Neuronal stem cell (in vitro differentiated cells): ENCODE data around the gene SH3BP2.

Experiments used
- DNase-seq: peaks from one replicate; pipeline ENCODE4 v3.0.0-alpha.2; 2013; ENCODE audit warnings: low spot score
- H2AFZ ChIP-seq: one replicate; pipeline ENCODE4 v1.6.1; 2013; ENCODE audit warnings: mild to moderate bottlenecking, low read length, inconsistent platforms
- H2AK5ac ChIP-seq: 2 replicates; pipeline ENCODE4 v1.6.1; 2013; ENCODE audit warnings: low read depth, mild to moderate bottlenecking, inconsistent platforms, low read length, moderate library complexity, mixed read lengths
- H2BK120ac ChIP-seq: 2 replicates; pipeline ENCODE4 v1.6.1; 2013; ENCODE audit warnings: low read depth, mild to moderate bottlenecking, inconsistent platforms, low read length, moderate library complexity, mixed read lengths
- H2BK12ac ChIP-seq: one replicate; pipeline ENCODE4 v1.6.1; 2013; ENCODE audit warnings: low read length, inconsistent platforms
- H2BK15ac ChIP-seq: 2 replicates; pipeline ENCODE4 v1.6.1; 2013; ENCODE audit warnings: mild to moderate bottlenecking, low read length, inconsistent platforms, mixed read lengths
- H2BK5ac ChIP-seq: one replicate; pipeline ENCODE4 v1.6.1; 2013; ENCODE audit warnings: inconsistent platforms, mild to moderate bottlenecking, low read length, moderate library complexity
- H3K14ac ChIP-seq: one replicate; pipeline ENCODE4 v1.6.1; 2013; ENCODE audit warnings: low read length, inconsistent platforms
- H3K18ac ChIP-seq: 2 replicates; pipeline ENCODE4 v1.6.1; 2013; ENCODE audit warnings: low read length, inconsistent platforms
- H3K23ac ChIP-seq: 2 replicates; pipeline ENCODE4 v1.6.1; 2013; ENCODE audit warnings: low read depth, mild to moderate bottlenecking, mixed read lengths, low read length, inconsistent platforms; ENCODE audit not compliant: poor library complexity
- H3K27ac ChIP-seq: replicated peaks from 3 replicates; pipeline ENCODE4 v1.5.1; 2013; ENCODE audit warnings: low read length, inconsistent platforms
- H3K27me3 ChIP-seq, 3 experiments: 2 replicates each; pipeline ENCODE4 v1.6.1; 2013; ENCODE audit warnings: low read length in 3 of 3, mild to moderate bottlenecking in 2 of 3, inconsistent platforms in 1 of 3, low read depth in 1 of 3, mixed read lengths in 1 of 3, moderate library complexity in 1 of 3; ENCODE audit not compliant: control insufficient read depth in 3 of 3, insufficient read depth in 3 of 3
- H3K36me3 ChIP-seq, 2 donors: replicated peaks in 1 of 2; 2 replicates each; pipeline ENCODE4 v1.6.1; 2013; ENCODE audit warnings: low read length in 2 of 2; ENCODE audit not compliant: control insufficient read depth in 2 of 2, insufficient read depth in 2 of 2
- H3K4ac ChIP-seq: 2 replicates; pipeline ENCODE4 v1.6.1; 2013; ENCODE audit warnings: inconsistent platforms, mild to moderate bottlenecking, low read length, moderate library complexity
- H3K4me1 ChIP-seq, 2 donors: 1 replicate in 1 of 2; 2 replicates in 1 of 2; pipeline ENCODE4 v1.6.1; 2013; ENCODE audit warnings: low read length in 2 of 2, low read depth in 1 of 2; ENCODE audit not compliant: control insufficient read depth in 2 of 2, insufficient read depth in 1 of 2
- H3K4me2 ChIP-seq: one replicate; pipeline ENCODE4 v1.6.1; 2013; ENCODE audit warnings: mild to moderate bottlenecking, low read length, inconsistent platforms; ENCODE audit not compliant: insufficient read depth, poor library complexity, severe bottlenecking
- H3K4me3 ChIP-seq, 2 donors: 2 replicates each; pipeline ENCODE4 v1.5.1; 2013; ENCODE audit warnings: low read length in 2 of 2, mild to moderate bottlenecking in 2 of 2, inconsistent platforms in 1 of 2, moderate library complexity in 1 of 2
- H3K79me1 ChIP-seq: one replicate; pipeline ENCODE4 v1.6.1; 2013; ENCODE audit warnings: low read depth, mild to moderate bottlenecking, inconsistent platforms, low read length, moderate library complexity
- H3K9ac ChIP-seq: one replicate; pipeline ENCODE4 v1.6.1; 2013; ENCODE audit warnings: mild to moderate bottlenecking, low read depth, low read length, inconsistent platforms; ENCODE audit not compliant: poor library complexity
- H3K9me3 ChIP-seq, 2 donors: replicated peaks in 1 of 2; 2 replicates each; pipeline versions ENCODE3 to v1.6.1; 2013; ENCODE audit warnings: low read length in 2 of 2, mild to moderate bottlenecking in 2 of 2, inconsistent platforms in 1 of 2, low read depth in 1 of 2, mixed read lengths in 1 of 2, moderate library complexity in 1 of 2; ENCODE audit not compliant: control insufficient read depth in 2 of 2, insufficient read depth in 1 of 2
- H4K8ac ChIP-seq: one replicate; pipeline ENCODE4 v1.6.1; 2013; ENCODE audit warnings: low read depth, mild to moderate bottlenecking, inconsistent platforms, low read length, moderate library complexity
- H4K91ac ChIP-seq: one replicate; pipeline ENCODE4 v1.6.1; 2013; ENCODE audit warnings: low read length, low read depth, mild to moderate bottlenecking, inconsistent platforms; ENCODE audit not compliant: poor library complexity
- WGBS, 2 donors: extraction: QIAGEN DNeasy Blood & Tissue Kit; methylation state at CpG; one replicate each; pipeline ENCODE4 v1.1.7; 2013; ENCODE audit warnings: missing lambda C conversion rate in 2 of 2, mixed read lengths in 1 of 2; ENCODE audit not compliant: insufficient read length in 2 of 2, insufficient replicate concordance in 1 of 2; ENCODE audit errors: extremely low coverage in 2 of 2; 5-methylcytosine and 5-hydroxymethylcytosine counted together

Gene SH3BP2

DNA sequence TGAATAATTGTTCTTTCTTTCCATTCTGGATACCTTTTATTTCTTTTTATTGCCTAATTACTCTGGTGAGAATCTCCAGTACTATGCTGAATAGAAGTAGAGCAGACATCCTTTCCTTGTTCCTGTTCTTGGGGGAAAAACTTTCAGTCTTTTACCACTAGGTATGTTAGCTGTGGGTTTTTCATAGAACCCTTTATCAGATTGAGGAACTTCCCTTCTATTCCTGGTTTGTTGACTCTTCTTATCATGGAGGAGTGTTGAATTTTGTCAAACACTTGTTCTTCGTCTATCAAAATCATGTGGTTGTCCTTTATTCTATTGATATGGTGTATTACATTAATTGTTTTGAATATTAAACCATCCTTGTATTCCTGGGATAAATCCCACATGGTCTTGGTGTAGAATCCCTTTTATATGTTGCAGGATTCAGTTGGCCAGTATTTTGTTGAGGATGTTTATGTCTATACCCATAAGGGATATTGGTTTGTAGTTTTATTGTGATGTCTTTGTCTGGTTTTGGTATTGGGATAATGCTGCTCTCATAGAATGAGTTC, 23.6 kb downstream of the SH3BP2 start:
- Histone ChIP-seq H3K36me3 (peaks cover 6 to 17% of the 10 kb centered on the region in 2 donors), H3K4me2 (no peak overlapping the region), H3K79me1 (no peaks in the 10 kb centered on the region), H3K18ac (no peak overlapping the region), H2BK12ac (no peak overlapping the region), H4K8ac (no peak overlapping the region), H3K4me1 (peaks cover 13 to 16% of the 10 kb centered on the region in 2 donors), H2AFZ (no peak overlapping the region), H3K27ac (no peak overlapping the region), H2BK5ac (no peak overlapping the region), H3K14ac (no peak overlapping the region), H3K9ac (no peak overlapping the region), H3K4ac (no peak overlapping the region), H4K91ac (no peak overlapping the region), H3K9me3 (peaks cover 4 to 12% of the 10 kb centered on the region in 2 donors), H3K23ac (no peak overlapping the region), H2BK120ac (no peak overlapping the region), H2AK5ac (no peak overlapping the region), H2BK15ac (no peak overlapping the region), H3K4me3 (no peak overlapping the region), H3K27me3 (no peaks in the 10 kb centered on the region)
- WGBS, 2 donors = no CpG with 5 or more reads among the region's 1 CpG
- no peak for DNase-seq

DNA sequence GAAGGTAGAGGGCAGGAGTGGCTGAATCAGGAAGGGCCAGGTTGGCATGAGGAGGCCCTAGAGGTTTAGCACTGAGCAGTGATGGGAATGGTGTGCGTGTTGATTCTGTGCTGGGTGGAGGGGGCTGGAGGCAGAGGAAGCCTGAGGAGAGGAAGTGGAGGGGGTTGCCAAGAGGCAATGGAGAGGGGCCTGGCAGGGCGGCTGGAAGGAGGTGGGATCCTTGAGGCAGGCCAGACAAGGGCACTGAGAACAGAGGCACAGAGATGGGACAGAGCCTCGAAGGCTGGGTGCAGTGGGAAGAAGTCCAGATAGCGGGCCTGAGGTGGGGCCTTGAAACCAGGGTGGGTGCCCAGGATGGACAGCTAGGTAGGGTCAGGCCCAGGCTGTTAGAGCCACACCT, 24.3 kb downstream of the SH3BP2 start:
- Histone ChIP-seq H2BK120ac (no peak overlapping the region), H3K9me3 (peaks cover 4 to 12% of the 10 kb centered on the region in 2 donors), H3K18ac (peak overlapping the region; percentile 31), H3K36me3 (peaks cover 6 to 17% of the 10 kb centered on the region in 2 donors), H4K8ac (no peak overlapping the region), H3K23ac (no peak overlapping the region), H2AK5ac (peak overlapping the region; percentile 96), H2BK15ac (peak overlapping the region; percentile 96), H3K14ac (no peak overlapping the region), H3K4me3 (no peak overlapping the region), H2BK12ac (no peak overlapping the region), H2BK5ac (no peak overlapping the region), H3K79me1 (no peaks in the 10 kb centered on the region), H3K27me3 (no peaks in the 10 kb centered on the region), H4K91ac (no peak overlapping the region), H3K4me1 (peaks cover 6 to 9% of the 10 kb centered on the region in 2 donors), H3K4me2 (no peak overlapping the region), H3K27ac (no peak overlapping the region), H2AFZ (no peak overlapping the region), H3K4ac (no peak overlapping the region), H3K9ac (no peak overlapping the region)
- no CpG with 5 or more reads among the region's 4 CpGs for WGBS, 2 donors
- no peak for DNase-seq

DNA sequence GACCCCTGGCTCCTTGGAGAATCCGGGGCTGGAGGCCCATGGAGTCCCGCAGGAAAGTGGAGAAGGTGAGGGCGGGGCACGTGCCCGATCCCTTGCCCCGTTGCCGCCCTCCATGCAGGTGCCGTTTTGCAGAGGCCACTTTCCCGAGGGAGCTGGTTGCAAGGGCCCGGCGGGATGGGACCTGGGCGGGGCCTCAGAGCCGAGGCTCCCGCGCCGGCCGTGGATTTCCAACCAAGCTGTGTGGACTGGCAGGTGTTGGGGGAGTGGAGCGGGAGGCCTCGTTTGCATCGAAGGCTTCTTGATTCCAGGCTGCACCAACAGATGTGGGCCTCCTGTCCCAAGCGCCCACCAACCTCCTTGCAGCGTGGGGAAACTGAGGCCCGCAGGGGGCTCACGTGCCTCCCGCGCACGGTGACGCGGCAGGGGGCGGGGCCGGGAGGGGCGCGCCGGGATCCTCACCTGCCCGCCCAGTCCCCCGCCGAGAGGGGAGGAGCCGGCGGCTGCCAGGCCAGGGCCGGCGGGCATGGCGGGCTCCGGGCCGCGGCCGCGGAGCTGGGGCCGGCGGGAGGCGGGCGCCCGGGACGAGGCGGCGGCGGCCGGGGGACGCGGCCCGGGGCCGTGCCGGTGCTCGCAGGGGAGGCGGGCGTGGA, 24.9 kb downstream of the SH3BP2 start:
- Histone ChIP-seq H3K36me3 (peaks cover 6 to 19% of the 10 kb centered on the region in 2 donors), H2AFZ (peak overlapping the region; percentile 89), H4K8ac (peak overlapping the region; percentile 78), H2BK5ac (peak overlapping the region; percentile 19), H2BK120ac (peak overlapping the region; percentile 24), H3K79me1 (no peaks in the 10 kb centered on the region), H3K4ac (peak overlapping the region; percentile 59), H2BK15ac (peak overlapping the region; percentile 96), H3K23ac (peak overlapping the region; percentile 82), H3K18ac (peak overlapping the region; percentile 97), H4K91ac (no peak overlapping the region), H3K4me1 (peaks cover 3% of the 10 kb centered on the region in 2 donors), H2BK12ac (peak overlapping the region; percentile 79), H3K9ac (peak overlapping the region; percentile 78), H3K4me2 (peak overlapping the region; percentile 91), H3K27ac (no peak overlapping the region), H3K27me3 (no peaks in the 10 kb centered on the region), H3K9me3 (peaks cover 4 to 12% of the 10 kb centered on the region in 2 donors), H3K4me3 (peak overlapping the region; percentile 57 to 85), H3K14ac (peak overlapping the region; percentile 6), H2AK5ac (peak overlapping the region; percentile 96)
- no CpG with 5 or more reads among the region's 65 CpGs for WGBS, 2 donors
- no peak for DNase-seq

DNA sequence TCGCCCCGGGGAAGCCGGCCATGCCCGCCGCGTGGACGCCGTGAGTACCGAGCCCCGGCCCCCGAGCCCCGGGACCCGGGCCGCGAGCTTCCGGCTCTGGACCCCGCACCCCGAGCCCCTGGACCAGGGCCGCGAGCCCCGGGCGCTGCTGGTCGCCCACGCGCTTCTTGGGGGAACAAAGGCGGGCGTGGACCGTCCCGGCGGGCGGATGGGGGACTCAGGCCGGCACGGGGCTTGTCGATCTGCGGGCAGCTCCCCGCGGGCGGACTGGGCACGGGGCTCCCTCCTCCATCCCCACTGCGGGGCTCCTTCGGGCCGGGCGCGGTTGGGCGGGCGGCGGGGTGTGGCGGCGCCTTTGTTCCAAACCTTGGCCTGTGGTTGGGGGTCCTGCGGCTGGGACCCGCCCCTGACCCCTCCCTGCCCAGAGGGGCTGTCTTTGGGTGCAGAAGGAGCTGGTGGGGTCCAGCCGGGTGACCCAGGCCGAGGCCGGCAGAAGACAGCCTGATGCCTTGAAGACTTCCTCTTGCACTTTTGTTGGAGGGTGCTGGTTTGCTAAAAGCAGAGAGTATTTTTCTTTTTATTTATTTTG, 25.6 kb downstream of the SH3BP2 start:
- no peak overlapping the region for H3K23ac ChIP-seq
- peaks cover 11 to 25% of the 10 kb centered on the region in 2 donors for H3K36me3 ChIP-seq
- peak overlapping the region; percentile 3 for H3K14ac ChIP-seq
- H2AFZ ChIP-seq = peak overlapping the region; percentile 89
- H2BK15ac ChIP-seq = no peak overlapping the region
- no peak overlapping the region for H2BK120ac ChIP-seq
- H4K8ac ChIP-seq = no peak overlapping the region
- H3K9me3 ChIP-seq = peaks cover 4 to 12% of the 10 kb centered on the region in 2 donors
- no peak overlapping the region for H3K27ac ChIP-seq
- no peak for DNase-seq
- H3K4me3 ChIP-seq = peak overlapping the region; percentile 57 to 85
- peak overlapping the region; percentile 78 for H3K9ac ChIP-seq
- H2BK12ac ChIP-seq = no peak overlapping the region
- peak overlapping the region; percentile 15 for H2AK5ac ChIP-seq
- H3K4me1 ChIP-seq = peaks cover 0 to 3% of the 10 kb centered on the region in 2 donors
- peak overlapping the region; percentile 91 for H3K4me2 ChIP-seq
- peak overlapping the region; percentile 19 for H2BK5ac ChIP-seq
- no CpG with 5 or more reads among the region's 54 CpGs for WGBS, 2 donors
- no peak overlapping the region for H4K91ac ChIP-seq
- H3K27me3 ChIP-seq = no peaks in the 10 kb centered on the region
- no peaks in the 10 kb centered on the region for H3K79me1 ChIP-seq
- peak overlapping the region; percentile 97 for H3K18ac ChIP-seq
- no peak overlapping the region for H3K4ac ChIP-seq
